ENCODE data around the gene EZH2.

DNA sequence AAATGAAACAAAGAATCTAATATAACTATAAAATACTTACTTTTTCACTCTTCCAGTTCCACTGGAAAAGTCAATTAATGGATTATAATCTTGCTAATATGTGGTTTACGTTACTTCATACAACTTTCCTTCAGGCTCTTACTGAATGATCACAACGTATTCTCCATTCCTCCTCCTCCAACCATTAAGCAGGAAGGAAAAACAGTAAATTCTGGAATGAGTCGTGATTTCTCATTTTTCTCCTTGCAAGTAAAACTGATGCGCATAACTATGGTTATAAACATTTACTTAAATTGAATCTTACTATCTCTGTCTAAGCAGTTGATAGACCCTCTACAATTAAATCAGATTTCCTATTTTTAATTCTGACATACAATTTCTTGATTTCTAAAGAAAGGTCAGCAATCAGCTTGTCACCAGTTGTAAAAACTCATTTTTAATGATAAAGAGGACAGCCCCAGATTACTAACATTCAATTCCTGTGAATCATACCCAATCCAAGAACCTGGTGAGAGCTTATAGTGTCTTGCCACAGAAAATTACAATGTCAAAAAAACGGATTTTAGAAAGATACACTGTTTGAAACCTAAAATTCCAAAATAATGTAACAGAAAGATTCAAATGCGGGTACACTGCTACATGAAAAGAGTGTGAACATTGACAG, 64.3 kb downstream of the EZH2 start:
- TF ChIP-seq, protein P1, sequence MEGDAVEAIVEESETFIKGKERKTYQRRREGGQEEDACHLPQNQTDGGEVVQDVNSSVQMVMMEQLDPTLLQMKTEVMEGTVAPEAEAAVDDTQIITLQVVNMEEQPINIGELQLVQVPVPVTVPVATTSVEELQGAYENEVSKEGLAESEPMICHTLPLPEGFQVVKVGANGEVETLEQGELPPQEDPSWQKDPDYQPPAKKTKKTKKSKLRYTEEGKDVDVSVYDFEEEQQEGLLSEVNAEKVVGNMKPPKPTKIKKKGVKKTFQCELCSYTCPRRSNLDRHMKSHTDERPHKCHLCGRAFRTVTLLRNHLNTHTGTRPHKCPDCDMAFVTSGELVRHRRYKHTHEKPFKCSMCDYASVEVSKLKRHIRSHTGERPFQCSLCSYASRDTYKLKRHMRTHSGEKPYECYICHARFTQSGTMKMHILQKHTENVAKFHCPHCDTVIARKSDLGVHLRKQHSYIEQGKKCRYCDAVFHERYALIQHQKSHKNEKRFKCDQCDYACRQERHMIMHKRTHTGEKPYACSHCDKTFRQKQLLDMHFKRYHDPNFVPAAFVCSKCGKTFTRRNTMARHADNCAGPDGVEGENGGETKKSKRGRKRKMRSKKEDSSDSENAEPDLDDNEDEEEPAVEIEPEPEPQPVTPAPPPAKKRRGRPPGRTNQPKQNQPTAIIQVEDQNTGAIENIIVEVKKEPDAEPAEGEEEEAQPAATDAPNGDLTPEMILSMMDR (IDR thresholded peaks at IDR 0.05; ENCODE audit: insufficient read depth, low read length), result no peak
- TF ChIP-seq POLR2AphosphoS5 (IDR thresholded peaks at IDR 0.05; ENCODE audit: low read depth), result no peak
- no peak for TF ChIP-seq GABPA (IDR thresholded peaks at IDR 0.05; ENCODE audit: low read depth)
- TF ChIP-seq, protein P2, sequence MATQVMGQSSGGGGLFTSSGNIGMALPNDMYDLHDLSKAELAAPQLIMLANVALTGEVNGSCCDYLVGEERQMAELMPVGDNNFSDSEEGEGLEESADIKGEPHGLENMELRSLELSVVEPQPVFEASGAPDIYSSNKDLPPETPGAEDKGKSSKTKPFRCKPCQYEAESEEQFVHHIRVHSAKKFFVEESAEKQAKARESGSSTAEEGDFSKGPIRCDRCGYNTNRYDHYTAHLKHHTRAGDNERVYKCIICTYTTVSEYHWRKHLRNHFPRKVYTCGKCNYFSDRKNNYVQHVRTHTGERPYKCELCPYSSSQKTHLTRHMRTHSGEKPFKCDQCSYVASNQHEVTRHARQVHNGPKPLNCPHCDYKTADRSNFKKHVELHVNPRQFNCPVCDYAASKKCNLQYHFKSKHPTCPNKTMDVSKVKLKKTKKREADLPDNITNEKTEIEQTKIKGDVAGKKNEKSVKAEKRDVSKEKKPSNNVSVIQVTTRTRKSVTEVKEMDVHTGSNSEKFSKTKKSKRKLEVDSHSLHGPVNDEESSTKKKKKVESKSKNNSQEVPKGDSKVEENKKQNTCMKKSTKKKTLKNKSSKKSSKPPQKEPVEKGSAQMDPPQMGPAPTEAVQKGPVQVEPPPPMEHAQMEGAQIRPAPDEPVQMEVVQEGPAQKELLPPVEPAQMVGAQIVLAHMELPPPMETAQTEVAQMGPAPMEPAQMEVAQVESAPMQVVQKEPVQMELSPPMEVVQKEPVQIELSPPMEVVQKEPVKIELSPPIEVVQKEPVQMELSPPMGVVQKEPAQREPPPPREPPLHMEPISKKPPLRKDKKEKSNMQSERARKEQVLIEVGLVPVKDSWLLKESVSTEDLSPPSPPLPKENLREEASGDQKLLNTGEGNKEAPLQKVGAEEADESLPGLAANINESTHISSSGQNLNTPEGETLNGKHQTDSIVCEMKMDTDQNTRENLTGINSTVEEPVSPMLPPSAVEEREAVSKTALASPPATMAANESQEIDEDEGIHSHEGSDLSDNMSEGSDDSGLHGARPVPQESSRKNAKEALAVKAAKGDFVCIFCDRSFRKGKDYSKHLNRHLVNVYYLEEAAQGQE (IDR thresholded peaks at IDR 0.05; ENCODE audit: insufficient replicate concordance, low read depth), result no peak
- no peak for TF ChIP-seq SPI1 (IDR thresholded peaks at IDR 0.05; ENCODE audit: borderline replicate concordance, low read depth)

Measured in HL-60 (cell line).